GM23338 (cell line): ENCODE measurements around the gene ABCC9. TPM values are rescaled to one million over a fixed set of nuclear protein-coding genes. Genes with fewer than 3 reads are reported as not detected.

Experiments used
- ATAC-seq: fragments of 200-7000 bp; cut with Tn5 transposase; 3 replicates; pipeline ENCODE4 v1.9.1; 2020
- DNase-seq: peaks from one replicate; pipeline ENCODE4 v3.0.0-alpha.2; 2015; ENCODE audit warnings: low spot score
- H2AFZ ChIP-seq: fragments of 200-600 bp; sonication (generic); 2 replicates; pipeline ENCODE4 v1.8.0; 2016; ENCODE audit warnings: antibody characterized with exemption, mild to moderate bottlenecking, moderate library complexity
- H3F3A ChIP-seq: fragments of 200-600 bp; sonication (generic); replicated peaks from 2 replicates; pipeline ENCODE4 v1.8.0; 2017; ENCODE audit warnings: antibody characterized with exemption, mixed run types, low read depth
- H3K27ac ChIP-seq: fragments of 200-600 bp; sonication (generic); 2 replicates; pipeline ENCODE4 v1.6.1; 2016; ENCODE audit warnings: low read depth
- H3K27me3 ChIP-seq: fragments of 200-600 bp; sonication (generic); 2 replicates; pipeline ENCODE4 v1.8.0; 2016; ENCODE audit warnings: mild to moderate bottlenecking, mixed run types, moderate library complexity; ENCODE audit not compliant: insufficient read depth
- H3K36me3 ChIP-seq: fragments of 200-600 bp; sonication (generic); 2 replicates; pipeline ENCODE4 v1.8.0; 2016; ENCODE audit warnings: mild to moderate bottlenecking; ENCODE audit not compliant: insufficient read depth
- H3K4me1 ChIP-seq: fragments of 200-600 bp; sonication (generic); 2 replicates; pipeline ENCODE4 v1.8.0; 2016; ENCODE audit warnings: mild to moderate bottlenecking, moderate library complexity; ENCODE audit not compliant: insufficient read depth
- H3K4me2 ChIP-seq: fragments of 200-600 bp; sonication (generic); 2 replicates; pipeline ENCODE4 v1.7.1; 2017; ENCODE audit warnings: mixed run types
- H3K4me3 ChIP-seq: fragments of 200-600 bp; sonication (generic); 2 replicates; pipeline ENCODE4 v1.6.1; 2016; ENCODE audit warnings: mixed run types
- H3K79me2 ChIP-seq: fragments of 200-600 bp; sonication (generic); replicated peaks from 2 replicates; pipeline ENCODE4 v1.8.0; 2017; ENCODE audit warnings: mild to moderate bottlenecking; ENCODE audit not compliant: insufficient read depth
- H3K9me2 ChIP-seq: fragments of 200-600 bp; sonication (generic); 2 replicates; pipeline ENCODE4 v1.8.0; 2017; ENCODE audit not compliant: insufficient read depth
- H4K20me1 ChIP-seq: fragments of 200-600 bp; sonication (generic); replicated peaks from 2 replicates; pipeline ENCODE4 v1.8.0; 2017; ENCODE audit warnings: mild to moderate bottlenecking; ENCODE audit not compliant: insufficient read depth
- H3K27ac Mint-ChIP-seq: 2 replicates; pipeline ENCODE4 v1.8.0; 2020; ENCODE audit warnings: inconsistent platforms, mild to moderate bottlenecking, moderate library complexity, mixed read lengths
- H3K27me3 Mint-ChIP-seq: 3 replicates; pipeline ENCODE4 v1.8.0; 2022; ENCODE audit warnings: low read depth, mild to moderate bottlenecking, moderate library complexity, mixed read lengths, inconsistent platforms; ENCODE audit not compliant: insufficient read depth, poor library complexity
- H3K36me3 Mint-ChIP-seq: 3 replicates; pipeline ENCODE4 v1.8.0; 2021; ENCODE audit warnings: low read depth, mild to moderate bottlenecking, inconsistent platforms, moderate library complexity, mixed read lengths
- H3K4me1 Mint-ChIP-seq: 3 replicates; pipeline ENCODE4 v1.8.0; 2020; ENCODE audit warnings: mild to moderate bottlenecking, inconsistent platforms, mixed read lengths
- H3K4me3 Mint-ChIP-seq: 3 replicates; pipeline ENCODE4 v1.8.0; 2021; ENCODE audit warnings: moderate library complexity, mild to moderate bottlenecking, inconsistent platforms, mixed read lengths
- H3K9me3 Mint-ChIP-seq: 3 replicates; pipeline ENCODE4 v1.8.0; 2020; ENCODE audit warnings: moderate library complexity, mild to moderate bottlenecking, inconsistent platforms, mixed read lengths
- EZH2phosphoT487 ChIP-seq: fragments of 200-600 bp; sonication (generic); IDR thresholded peaks from one replicate; pipeline ENCODE4 v1.8.1; 2018; ENCODE audit warnings: antibody characterized with exemption; ENCODE audit not compliant: unreplicated experiment
- NANOG ChIP-seq: IDR thresholded peaks from 2 replicates; pipeline ENCODE4 v1.6.1; 2016; ENCODE audit warnings: antibody characterized with exemption, borderline replicate concordance
- REST ChIP-seq: IDR thresholded peaks from one replicate; pipeline ENCODE4 v1.6.1; 2018; ENCODE audit warnings: antibody characterized with exemption; ENCODE audit not compliant: unreplicated experiment
- STAT1 ChIP-seq: IDR thresholded peaks from one replicate; pipeline ENCODE4 v1.6.1; 2016; ENCODE audit warnings: antibody characterized with exemption; ENCODE audit not compliant: unreplicated experiment
- ZNF462 ChIP-seq: fragments of 250-450 bp; sonication (Bioruptor Pico); IDR thresholded peaks from 2 replicates; pipeline ENCODE4 v1.5.0; 2020; ENCODE audit warnings: mild to moderate bottlenecking, moderate library complexity
- polyA plus RNA-seq: library from polyadenylated mRNA; unstranded; fragments of >200 nt; fragmentation: Nextera tagmentation; extraction: Ambion mirVana; gene quantifications from 2 replicates; pipeline ENCODE4 v1.2.1, GENCODE V29; 2016
- total RNA-seq: library from RNA; depleted of rRNA; stranded (reverse); fragments of >200 nt; shearing (Covaris generic); gene quantifications from 2 replicates; pipeline ENCODE4 v1.2.3, GENCODE V29; 2014

Gene ABCC9
- total and polyA plus RNA-seq, 2 experiments from 2014 or later, result not detected

DNA sequence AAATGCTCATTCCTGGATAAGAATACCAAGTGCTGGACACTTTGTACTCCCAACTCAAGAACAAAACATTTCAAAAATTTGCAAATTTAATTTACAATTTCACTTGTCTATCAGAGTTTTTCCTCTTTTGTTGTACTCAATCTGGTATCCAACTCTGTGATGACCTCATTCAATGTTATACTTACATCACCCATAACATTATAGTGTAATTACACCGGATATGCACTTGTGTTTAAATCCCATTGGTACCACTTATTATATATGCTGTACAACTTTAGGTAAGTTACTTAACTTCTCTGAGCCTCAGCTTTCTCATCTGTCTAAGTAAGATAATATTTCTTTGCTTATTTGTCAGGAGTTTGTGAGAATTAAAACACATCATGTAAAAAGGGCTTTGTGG, 90.1 kb downstream of the ABCC9 start:
- no peaks in the 10 kb centered on the region for H3K9me2 ChIP-seq
- no peaks in the 10 kb centered on the region for H3K36me3 ChIP-seq
- peaks cover 4% of the 10 kb centered on the region for H3K27me3 Mint-ChIP-seq
- no peak overlapping the region for H3K4me2 ChIP-seq
- H4K20me1 ChIP-seq, result no peaks in the 10 kb centered on the region
- H3K4me3 ChIP-seq, result no peak overlapping the region
- DNase-seq (no peak), ATAC-seq (no peak)
- H3K4me3 Mint-ChIP-seq, result no peak overlapping the region
- no peak overlapping the region for H3K27ac Mint-ChIP-seq
- H3K79me2 ChIP-seq, result no peaks in the 10 kb centered on the region
- no peaks in the 10 kb centered on the region for H3K4me1 ChIP-seq
- no peaks in the 10 kb centered on the region for H3F3A ChIP-seq
- TF ChIP-seq ZNF462 (CRISPR knock-in tag), result no peak
- TF ChIP-seq EZH2phosphoT487, result no peak
- TF ChIP-seq STAT1, result no peak
- TF ChIP-seq NANOG, result no peak
- no peak for TF ChIP-seq REST
- no peaks in the 10 kb centered on the region for H3K36me3 Mint-ChIP-seq
- H2AFZ ChIP-seq, result no peak overlapping the region
- no peaks in the 10 kb centered on the region for H3K9me3 Mint-ChIP-seq
- H3K4me1 Mint-ChIP-seq, result no peaks in the 10 kb centered on the region
- no peaks in the 10 kb centered on the region for H3K27me3 ChIP-seq
- no peak overlapping the region for H3K27ac ChIP-seq
